ENCODE data around the gene RNF225.
"Not testable (repeated sequence)": the region's sequence is repeated elsewhere in the genome, so short reads cannot be mapped to it uniquely, and the experiment has no call there.

DNA sequence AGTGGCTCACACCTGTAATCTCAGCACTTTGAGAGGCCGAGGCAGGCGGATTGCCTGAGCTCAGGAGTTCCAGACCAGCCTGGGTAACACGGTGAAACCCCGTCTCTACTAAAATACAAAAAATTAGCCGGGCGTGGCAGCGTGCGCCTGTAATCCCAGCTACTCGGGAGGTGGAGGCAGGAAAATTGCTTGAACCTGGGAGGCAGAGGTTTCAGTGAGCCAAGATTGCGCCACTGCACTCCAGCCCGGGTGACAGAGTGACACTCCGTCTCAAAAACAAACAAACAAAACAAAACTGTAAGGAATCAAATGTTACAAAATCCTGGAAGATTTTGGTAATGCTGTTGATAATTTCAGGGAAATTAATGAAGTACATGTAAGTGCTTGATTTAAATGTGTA is 47.4 kb upstream of the RNF225 start:
- TF ChIP-seq, protein P1, sequence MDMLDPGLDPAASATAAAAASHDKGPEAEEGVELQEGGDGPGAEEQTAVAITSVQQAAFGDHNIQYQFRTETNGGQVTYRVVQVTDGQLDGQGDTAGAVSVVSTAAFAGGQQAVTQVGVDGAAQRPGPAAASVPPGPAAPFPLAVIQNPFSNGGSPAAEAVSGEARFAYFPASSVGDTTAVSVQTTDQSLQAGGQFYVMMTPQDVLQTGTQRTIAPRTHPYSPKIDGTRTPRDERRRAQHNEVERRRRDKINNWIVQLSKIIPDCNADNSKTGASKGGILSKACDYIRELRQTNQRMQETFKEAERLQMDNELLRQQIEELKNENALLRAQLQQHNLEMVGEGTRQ (CRISPR knock-in tag; IDR thresholded peaks at IDR 0.05): not testable (repeated sequence)
- TF ChIP-seq, protein P2, sequence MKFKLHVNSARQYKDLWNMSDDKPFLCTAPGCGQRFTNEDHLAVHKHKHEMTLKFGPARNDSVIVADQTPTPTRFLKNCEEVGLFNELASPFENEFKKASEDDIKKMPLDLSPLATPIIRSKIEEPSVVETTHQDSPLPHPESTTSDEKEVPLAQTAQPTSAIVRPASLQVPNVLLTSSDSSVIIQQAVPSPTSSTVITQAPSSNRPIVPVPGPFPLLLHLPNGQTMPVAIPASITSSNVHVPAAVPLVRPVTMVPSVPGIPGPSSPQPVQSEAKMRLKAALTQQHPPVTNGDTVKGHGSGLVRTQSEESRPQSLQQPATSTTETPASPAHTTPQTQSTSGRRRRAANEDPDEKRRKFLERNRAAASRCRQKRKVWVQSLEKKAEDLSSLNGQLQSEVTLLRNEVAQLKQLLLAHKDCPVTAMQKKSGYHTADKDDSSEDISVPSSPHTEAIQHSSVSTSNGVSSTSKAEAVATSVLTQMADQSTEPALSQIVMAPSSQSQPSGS (CRISPR knock-in tag; IDR thresholded peaks at IDR 0.05; ENCODE audit: borderline replicate concordance, low read depth): not testable (repeated sequence)
- TF ChIP-seq, protein P3, sequence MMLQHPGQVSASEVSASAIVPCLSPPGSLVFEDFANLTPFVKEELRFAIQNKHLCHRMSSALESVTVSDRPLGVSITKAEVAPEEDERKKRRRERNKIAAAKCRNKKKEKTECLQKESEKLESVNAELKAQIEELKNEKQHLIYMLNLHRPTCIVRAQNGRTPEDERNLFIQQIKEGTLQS (CRISPR knock-in tag; conservative IDR thresholded peaks at IDR 0.05): not testable (repeated sequence)
- TF ChIP-seq, protein P4, sequence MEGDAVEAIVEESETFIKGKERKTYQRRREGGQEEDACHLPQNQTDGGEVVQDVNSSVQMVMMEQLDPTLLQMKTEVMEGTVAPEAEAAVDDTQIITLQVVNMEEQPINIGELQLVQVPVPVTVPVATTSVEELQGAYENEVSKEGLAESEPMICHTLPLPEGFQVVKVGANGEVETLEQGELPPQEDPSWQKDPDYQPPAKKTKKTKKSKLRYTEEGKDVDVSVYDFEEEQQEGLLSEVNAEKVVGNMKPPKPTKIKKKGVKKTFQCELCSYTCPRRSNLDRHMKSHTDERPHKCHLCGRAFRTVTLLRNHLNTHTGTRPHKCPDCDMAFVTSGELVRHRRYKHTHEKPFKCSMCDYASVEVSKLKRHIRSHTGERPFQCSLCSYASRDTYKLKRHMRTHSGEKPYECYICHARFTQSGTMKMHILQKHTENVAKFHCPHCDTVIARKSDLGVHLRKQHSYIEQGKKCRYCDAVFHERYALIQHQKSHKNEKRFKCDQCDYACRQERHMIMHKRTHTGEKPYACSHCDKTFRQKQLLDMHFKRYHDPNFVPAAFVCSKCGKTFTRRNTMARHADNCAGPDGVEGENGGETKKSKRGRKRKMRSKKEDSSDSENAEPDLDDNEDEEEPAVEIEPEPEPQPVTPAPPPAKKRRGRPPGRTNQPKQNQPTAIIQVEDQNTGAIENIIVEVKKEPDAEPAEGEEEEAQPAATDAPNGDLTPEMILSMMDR (IDR thresholded peaks at IDR 0.05): not testable (repeated sequence)
- not testable (repeated sequence) for TF ChIP-seq FOXJ3 (CRISPR knock-in tag; IDR thresholded peaks at IDR 0.05; ENCODE audit: borderline replicate concordance); MYBL2 (CRISPR knock-in tag; IDR thresholded peaks at IDR 0.05); ZNF121 (CRISPR knock-in tag; IDR thresholded peaks at IDR 0.05); ZNF317 (CRISPR knock-in tag; IDR thresholded peaks at IDR 0.05; ENCODE audit: borderline replicate concordance, low read depth)
- TF ChIP-seq, protein P5, sequence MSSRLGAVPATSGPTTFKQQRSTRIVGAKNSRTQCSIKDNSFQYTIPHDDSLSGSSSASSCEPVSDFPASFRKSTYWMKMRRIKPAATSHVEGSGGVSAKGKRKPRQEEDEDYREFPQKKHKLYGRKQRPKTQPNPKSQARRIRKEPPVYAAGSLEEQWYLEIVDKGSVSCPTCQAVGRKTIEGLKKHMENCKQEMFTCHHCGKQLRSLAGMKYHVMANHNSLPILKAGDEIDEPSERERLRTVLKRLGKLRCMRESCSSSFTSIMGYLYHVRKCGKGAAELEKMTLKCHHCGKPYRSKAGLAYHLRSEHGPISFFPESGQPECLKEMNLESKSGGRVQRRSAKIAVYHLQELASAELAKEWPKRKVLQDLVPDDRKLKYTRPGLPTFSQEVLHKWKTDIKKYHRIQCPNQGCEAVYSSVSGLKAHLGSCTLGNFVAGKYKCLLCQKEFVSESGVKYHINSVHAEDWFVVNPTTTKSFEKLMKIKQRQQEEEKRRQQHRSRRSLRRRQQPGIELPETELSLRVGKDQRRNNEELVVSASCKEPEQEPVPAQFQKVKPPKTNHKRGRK (CRISPR knock-in tag; IDR thresholded peaks at IDR 0.05; ENCODE audit: borderline replicate concordance): not testable (repeated sequence)
- TF ChIP-seq, protein P6, sequence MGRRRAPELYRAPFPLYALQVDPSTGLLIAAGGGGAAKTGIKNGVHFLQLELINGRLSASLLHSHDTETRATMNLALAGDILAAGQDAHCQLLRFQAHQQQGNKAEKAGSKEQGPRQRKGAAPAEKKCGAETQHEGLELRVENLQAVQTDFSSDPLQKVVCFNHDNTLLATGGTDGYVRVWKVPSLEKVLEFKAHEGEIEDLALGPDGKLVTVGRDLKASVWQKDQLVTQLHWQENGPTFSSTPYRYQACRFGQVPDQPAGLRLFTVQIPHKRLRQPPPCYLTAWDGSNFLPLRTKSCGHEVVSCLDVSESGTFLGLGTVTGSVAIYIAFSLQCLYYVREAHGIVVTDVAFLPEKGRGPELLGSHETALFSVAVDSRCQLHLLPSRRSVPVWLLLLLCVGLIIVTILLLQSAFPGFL (CRISPR knock-in tag; IDR thresholded peaks at IDR 0.05; ENCODE audit: borderline replicate concordance): not testable (repeated sequence)
- TF ChIP-seq, protein P7, sequence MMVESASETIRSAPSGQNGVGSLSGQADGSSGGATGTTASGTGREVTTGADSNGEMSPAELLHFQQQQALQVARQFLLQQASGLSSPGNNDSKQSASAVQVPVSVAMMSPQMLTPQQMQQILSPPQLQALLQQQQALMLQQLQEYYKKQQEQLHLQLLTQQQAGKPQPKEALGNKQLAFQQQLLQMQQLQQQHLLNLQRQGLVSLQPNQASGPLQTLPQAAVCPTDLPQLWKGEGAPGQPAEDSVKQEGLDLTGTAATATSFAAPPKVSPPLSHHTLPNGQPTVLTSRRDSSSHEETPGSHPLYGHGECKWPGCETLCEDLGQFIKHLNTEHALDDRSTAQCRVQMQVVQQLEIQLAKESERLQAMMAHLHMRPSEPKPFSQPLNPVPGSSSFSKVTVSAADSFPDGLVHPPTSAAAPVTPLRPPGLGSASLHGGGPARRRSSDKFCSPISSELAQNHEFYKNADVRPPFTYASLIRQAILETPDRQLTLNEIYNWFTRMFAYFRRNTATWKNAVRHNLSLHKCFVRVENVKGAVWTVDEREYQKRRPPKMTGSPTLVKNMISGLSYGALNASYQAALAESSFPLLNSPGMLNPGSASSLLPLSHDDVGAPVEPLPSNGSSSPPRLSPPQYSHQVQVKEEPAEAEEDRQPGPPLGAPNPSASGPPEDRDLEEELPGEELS (CRISPR knock-in tag; IDR thresholded peaks at IDR 0.05): not testable (repeated sequence)
- TF ChIP-seq, protein P8, sequence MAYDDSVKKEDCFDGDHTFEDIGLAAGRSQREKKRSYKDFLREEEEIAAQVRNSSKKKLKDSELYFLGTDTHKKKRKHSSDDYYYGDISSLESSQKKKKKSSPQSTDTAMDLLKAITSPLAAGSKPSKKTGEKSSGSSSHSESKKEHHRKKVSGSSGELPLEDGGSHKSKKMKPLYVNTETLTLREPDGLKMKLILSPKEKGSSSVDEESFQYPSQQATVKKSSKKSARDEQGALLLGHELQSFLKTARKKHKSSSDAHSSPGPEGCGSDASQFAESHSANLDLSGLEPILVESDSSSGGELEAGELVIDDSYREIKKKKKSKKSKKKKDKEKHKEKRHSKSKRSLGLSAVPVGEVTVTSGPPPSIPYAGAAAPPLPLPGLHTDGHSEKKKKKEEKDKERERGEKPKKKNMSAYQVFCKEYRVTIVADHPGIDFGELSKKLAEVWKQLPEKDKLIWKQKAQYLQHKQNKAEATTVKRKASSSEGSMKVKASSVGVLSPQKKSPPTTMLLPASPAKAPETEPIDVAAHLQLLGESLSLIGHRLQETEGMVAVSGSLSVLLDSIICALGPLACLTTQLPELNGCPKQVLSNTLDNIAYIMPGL (CRISPR knock-in tag; IDR thresholded peaks at IDR 0.05): not testable (repeated sequence)
